ENCODE data around the gene HORMAD2.
"Not testable (repeated sequence)": the region's sequence is repeated elsewhere in the genome, so short reads cannot be mapped to it uniquely, and the experiment has no call there.

Gene HORMAD2

DNA sequence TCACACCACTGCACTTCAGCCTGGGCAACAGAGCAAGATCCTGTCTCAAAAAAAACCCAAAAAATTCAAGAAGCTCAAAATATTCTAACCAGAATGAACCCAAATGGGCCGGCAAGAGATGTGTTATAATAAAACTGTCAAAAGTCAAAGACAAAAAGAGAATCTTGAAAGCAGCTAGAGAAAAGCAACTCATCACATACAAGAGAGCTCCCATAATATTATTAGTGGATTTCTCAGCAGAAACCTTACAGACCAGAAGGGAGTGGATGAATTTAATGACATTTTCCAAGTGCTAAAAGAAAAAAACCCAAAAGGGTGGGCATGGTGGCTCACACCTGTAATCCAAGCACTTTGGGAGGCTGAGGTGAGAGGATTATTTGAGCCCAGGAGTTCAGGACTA is 22.9 kb upstream of the HORMAD2 start:
- H3K4me1 ChIP-seq (ENCODE audit: control insufficient read depth, insufficient read depth, low read length) = no peaks in the 10 kb centered on the region
- H3K36me3 ChIP-seq (ENCODE audit: control insufficient read depth, insufficient read depth, low read length) = no peaks in the 10 kb centered on the region

DNA sequence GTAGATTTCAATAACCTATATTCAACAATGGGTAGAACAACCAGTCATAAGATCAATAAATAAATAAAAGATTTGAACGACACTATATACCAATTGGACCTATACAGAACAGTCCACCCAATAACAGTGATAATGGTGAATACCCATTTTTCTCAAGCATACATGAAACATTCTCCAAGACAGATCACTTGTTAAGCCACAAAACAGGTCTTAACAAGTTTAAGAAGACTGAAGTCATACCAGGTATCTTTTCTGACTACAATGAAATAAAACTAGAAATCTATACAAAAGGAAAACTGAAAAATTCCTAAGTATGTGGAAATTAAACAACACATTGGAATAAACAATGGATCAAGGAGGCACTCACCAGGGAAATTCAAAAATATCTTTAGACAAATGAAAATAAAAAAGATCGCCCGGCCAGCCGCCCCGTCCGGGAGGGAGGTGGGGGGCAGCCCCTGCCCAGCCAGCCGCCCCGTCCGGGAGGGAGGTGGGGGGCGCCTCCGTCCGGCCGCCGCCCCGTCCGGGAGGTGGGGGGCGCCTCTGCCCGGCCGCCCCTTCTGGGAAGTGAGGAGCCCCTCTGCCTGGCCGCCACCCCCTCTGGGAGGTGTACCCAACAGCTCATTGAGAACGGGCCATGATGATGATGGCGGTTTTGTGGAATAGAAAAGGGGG is 20.8 kb upstream of the HORMAD2 start:
- not testable (repeated sequence) for H3K36me3 ChIP-seq (ENCODE audit: control insufficient read depth, insufficient read depth, low read length); H3K27me3 ChIP-seq (ENCODE audit: control insufficient read depth, insufficient read depth, low read length); H3K27ac ChIP-seq (ENCODE audit: low read depth, low read length); H3K4me3 ChIP-seq (ENCODE audit: low read depth, low read length); H3K4me1 ChIP-seq (ENCODE audit: control insufficient read depth, insufficient read depth, low read length); H3K9ac ChIP-seq (ENCODE audit: low read length)
- H3K9me3 ChIP-seq (ENCODE audit: control insufficient read depth, insufficient read depth, low read depth, low read length) = peaks cover 23% of the 10 kb centered on the region

More for the DNA sequence above, 22.9 kb upstream of the HORMAD2 start:
- Histone ChIP-seq H3K9me3 (ENCODE audit: control insufficient read depth, insufficient read depth, low read depth, low read length) (peaks cover 19% of the 10 kb centered on the region), H3K27me3 (ENCODE audit: control insufficient read depth, insufficient read depth, low read length) (no peaks in the 10 kb centered on the region), H3K27ac (ENCODE audit: low read depth, low read length) (no peak overlapping the region), H3K4me3 (ENCODE audit: low read depth, low read length) (no peak overlapping the region), H3K9ac (ENCODE audit: low read length) (no peak overlapping the region)

- H3K27me3 ChIP-seq (ENCODE audit: control insufficient read depth, insufficient read depth, low read length); H3K27ac ChIP-seq (ENCODE audit: low read depth, low read length); H3K4me1 ChIP-seq (ENCODE audit: control insufficient read depth, insufficient read depth, low read length); H3K4me3 ChIP-seq (ENCODE audit: low read depth, low read length); H3K9ac ChIP-seq (ENCODE audit: low read length); H3K36me3 ChIP-seq (ENCODE audit: control insufficient read depth, insufficient read depth, low read length): not testable (repeated sequence)
- H3K9me3 ChIP-seq (ENCODE audit: control insufficient read depth, insufficient read depth, low read depth, low read length) = peaks cover 31% of the 10 kb centered on the region
Measured at GRCh38 chr22:30061094-30061493, 19.2 kb upstream of the HORMAD2 start.

DNA sequence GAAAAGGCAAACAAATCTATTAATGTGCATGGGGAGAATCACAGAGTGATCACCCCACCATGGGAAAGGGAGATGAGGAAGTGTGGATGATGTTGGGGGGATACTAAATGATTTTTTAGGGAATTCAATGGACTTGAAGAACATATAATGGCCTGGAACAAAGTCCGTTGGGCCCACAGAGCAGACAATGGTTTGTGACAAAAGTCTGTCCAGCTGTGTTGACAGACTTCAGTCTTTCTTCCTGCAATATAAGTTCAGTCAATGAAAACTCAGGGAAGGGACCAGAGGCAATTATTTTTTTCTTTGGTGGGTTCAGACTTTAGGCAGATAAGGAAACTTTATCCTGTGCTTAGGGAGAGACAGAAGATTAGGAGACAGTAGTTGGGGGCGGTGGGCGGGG is 18.0 kb upstream of the HORMAD2 start:
- Histone ChIP-seq H3K9ac (ENCODE audit: low read length) (no peak overlapping the region), H3K4me1 (ENCODE audit: control insufficient read depth, insufficient read depth, low read length) (no peaks in the 10 kb centered on the region), H3K27me3 (ENCODE audit: control insufficient read depth, insufficient read depth, low read length) (no peaks in the 10 kb centered on the region), H3K27ac (ENCODE audit: low read depth, low read length) (no peak overlapping the region), H3K4me3 (ENCODE audit: low read depth, low read length) (no peak overlapping the region), H3K36me3 (ENCODE audit: control insufficient read depth, insufficient read depth, low read length) (no peaks in the 10 kb centered on the region), H3K9me3 (ENCODE audit: control insufficient read depth, insufficient read depth, low read depth, low read length) (peaks cover 27% of the 10 kb centered on the region)

DNA sequence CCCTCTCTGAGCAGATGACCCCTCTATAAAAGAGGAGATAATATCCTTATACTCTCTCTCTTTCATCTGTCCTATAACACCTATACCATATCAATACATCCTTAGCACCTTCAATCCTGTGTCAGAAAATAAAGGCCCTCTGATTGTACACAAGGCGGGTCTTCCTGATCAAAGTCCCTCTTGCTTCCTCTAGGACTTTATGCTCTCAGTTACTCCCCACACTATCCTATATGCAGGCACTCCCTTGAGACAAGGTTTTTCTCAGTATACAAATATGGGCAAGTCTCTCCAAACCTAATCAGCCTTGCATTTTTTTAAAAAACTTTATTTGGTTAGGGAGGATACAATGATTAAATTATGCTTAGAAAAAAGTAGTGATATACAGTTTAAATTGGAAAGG is 17.3 kb upstream of the HORMAD2 start:
- Histone ChIP-seq H3K27me3 (ENCODE audit: control insufficient read depth, insufficient read depth, low read length) (no peaks in the 10 kb centered on the region), H3K9me3 (ENCODE audit: control insufficient read depth, insufficient read depth, low read depth, low read length) (peaks cover 24% of the 10 kb centered on the region), H3K9ac (ENCODE audit: low read length) (no peak overlapping the region), H3K4me3 (ENCODE audit: low read depth, low read length) (no peak overlapping the region), H3K4me1 (ENCODE audit: control insufficient read depth, insufficient read depth, low read length) (no peaks in the 10 kb centered on the region), H3K27ac (ENCODE audit: low read depth, low read length) (no peak overlapping the region), H3K36me3 (ENCODE audit: control insufficient read depth, insufficient read depth, low read length) (no peaks in the 10 kb centered on the region)

- Histone ChIP-seq H3K9me3 (ENCODE audit: control insufficient read depth, insufficient read depth, low read depth, low read length) (peaks cover 18% of the 10 kb centered on the region), H3K9ac (ENCODE audit: low read length) (no peak overlapping the region), H3K27ac (ENCODE audit: low read depth, low read length) (no peak overlapping the region), H3K4me1 (ENCODE audit: control insufficient read depth, insufficient read depth, low read length) (no peaks in the 10 kb centered on the region), H3K27me3 (ENCODE audit: control insufficient read depth, insufficient read depth, low read length) (no peaks in the 10 kb centered on the region), H3K4me3 (ENCODE audit: low read depth, low read length) (no peak overlapping the region), H3K36me3 (ENCODE audit: control insufficient read depth, insufficient read depth, low read length) (no peaks in the 10 kb centered on the region)
Measured at GRCh38 chr22:30064172-30064571, 16.1 kb upstream of the HORMAD2 start.

DNA sequence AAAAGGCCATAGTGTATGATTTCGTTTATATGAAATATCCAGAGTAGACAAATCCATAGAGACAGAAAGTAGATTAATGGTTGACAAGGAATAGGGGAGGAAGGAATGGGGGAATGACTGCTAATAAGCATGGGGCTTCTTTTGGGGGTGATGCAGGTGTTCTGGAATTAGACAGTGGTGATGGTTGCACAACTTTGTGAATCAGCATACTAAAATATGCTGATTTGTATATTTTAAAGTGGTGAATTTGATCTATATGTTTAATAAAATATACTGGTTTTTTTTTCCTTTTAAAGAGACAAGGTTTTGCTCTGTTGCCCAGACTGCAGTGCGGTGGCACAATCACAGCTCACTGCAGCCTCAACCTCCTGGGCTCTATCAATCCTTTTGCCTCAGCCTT is 6.5 kb upstream of the HORMAD2 start:
- H3K27ac ChIP-seq (ENCODE audit: low read depth, low read length) = no peak overlapping the region
- 0 out of 2 replicates have a peak, but pooled peaks cover 2% of the 10 kb centered on the region for H3K9me3 ChIP-seq (ENCODE audit: control insufficient read depth, insufficient read depth, low read depth, low read length)
- H3K4me3 ChIP-seq (ENCODE audit: low read depth, low read length) = no peak overlapping the region
- no peaks in the 10 kb centered on the region for H3K36me3 ChIP-seq (ENCODE audit: control insufficient read depth, insufficient read depth, low read length)
- H3K4me1 ChIP-seq (ENCODE audit: control insufficient read depth, insufficient read depth, low read length) = peaks cover 3% of the 10 kb centered on the region; the same call in 1 of the 2 replicates
- no peaks in the 10 kb centered on the region for H3K27me3 ChIP-seq (ENCODE audit: control insufficient read depth, insufficient read depth, low read length)
- H3K9ac ChIP-seq (ENCODE audit: low read length) = no peak overlapping the region

DNA sequence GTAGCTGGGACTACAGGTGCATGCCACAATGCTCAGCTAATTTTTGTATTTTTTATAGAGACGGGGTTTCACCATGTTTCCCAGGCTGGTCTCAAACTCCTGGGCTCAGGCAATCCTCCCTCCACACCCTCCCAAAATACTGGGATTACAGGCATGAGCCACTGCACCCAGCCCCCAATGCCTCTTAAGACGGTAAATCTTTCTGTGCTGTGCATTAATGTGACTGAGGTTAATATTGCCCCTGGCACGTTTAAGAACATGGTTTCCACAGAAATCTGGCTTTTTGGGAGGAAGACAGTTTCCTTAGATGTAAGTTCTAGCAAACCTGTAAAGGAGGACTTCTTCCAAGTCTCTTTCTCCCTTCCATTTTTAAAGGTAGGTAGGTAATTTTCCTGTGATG is 6.1 kb upstream of the HORMAD2 start:
- 0 out of 2 replicates have a peak, but pooled peaks cover 2% of the 10 kb centered on the region for H3K9me3 ChIP-seq (ENCODE audit: control insufficient read depth, insufficient read depth, low read depth, low read length)
- no peak overlapping the region for H3K9ac ChIP-seq (ENCODE audit: low read length)
- no peak overlapping the region for H3K27ac ChIP-seq (ENCODE audit: low read depth, low read length)
- H3K27me3 ChIP-seq (ENCODE audit: control insufficient read depth, insufficient read depth, low read length) = no peaks in the 10 kb centered on the region
- no peaks in the 10 kb centered on the region for H3K36me3 ChIP-seq (ENCODE audit: control insufficient read depth, insufficient read depth, low read length)
- peaks cover 7% of the 10 kb centered on the region; the same call in 1 of the 2 replicates for H3K4me1 ChIP-seq (ENCODE audit: control insufficient read depth, insufficient read depth, low read length)
- H3K4me3 ChIP-seq (ENCODE audit: low read depth, low read length) = no peak overlapping the region

GRCh38 chr22:30074994-30075393 is 5.3 kb upstream of the HORMAD2 start:
- Histone ChIP-seq H3K9me3 (ENCODE audit: control insufficient read depth, insufficient read depth, low read depth, low read length) (0 out of 2 replicates have a peak, but pooled peaks cover 2% of the 10 kb centered on the region), H3K36me3 (ENCODE audit: control insufficient read depth, insufficient read depth, low read length) (no peaks in the 10 kb centered on the region), H3K4me1 (ENCODE audit: control insufficient read depth, insufficient read depth, low read length) (peaks cover 7% of the 10 kb centered on the region; the same call in 1 of the 2 replicates), H3K27me3 (ENCODE audit: control insufficient read depth, insufficient read depth, low read length) (no peaks in the 10 kb centered on the region), H3K4me3 (ENCODE audit: low read depth, low read length) (no peak overlapping the region), H3K9ac (ENCODE audit: low read length) (no peak overlapping the region), H3K27ac (ENCODE audit: low read depth, low read length) (no peak overlapping the region)

DNA sequence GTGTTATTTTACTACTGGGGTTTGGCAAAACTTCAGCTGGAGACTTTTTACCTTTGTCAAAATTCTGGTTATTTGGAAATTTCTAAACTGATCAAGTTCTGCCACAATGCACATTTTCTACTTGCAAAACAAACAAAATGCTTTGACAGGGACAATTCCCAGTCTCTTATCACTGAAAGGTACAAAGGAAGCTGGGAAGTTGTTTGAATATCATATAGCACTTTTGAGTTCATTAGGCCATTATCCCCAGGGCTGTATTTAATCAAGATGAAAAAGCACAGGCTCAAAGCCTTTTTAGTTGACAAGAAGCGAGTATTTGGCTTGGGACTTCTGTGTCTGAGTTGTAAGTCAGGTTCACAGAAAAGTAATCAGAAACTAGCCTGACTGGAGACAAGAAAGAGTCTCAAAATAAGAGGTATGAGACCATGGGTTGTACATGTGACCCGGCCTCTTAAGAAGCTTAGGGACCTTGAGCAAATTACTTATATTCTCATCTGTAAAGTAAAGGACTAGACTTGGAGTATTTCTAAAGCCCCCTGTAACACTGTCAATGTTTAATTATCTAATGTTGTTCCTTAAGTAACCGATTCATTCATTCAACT is 2.9 kb upstream of the HORMAD2 start:
- Histone ChIP-seq H3K36me3 (ENCODE audit: control insufficient read depth, insufficient read depth, low read length) (no peaks in the 10 kb centered on the region), H3K4me3 (ENCODE audit: low read depth, low read length) (no peak overlapping the region), H3K4me1 (ENCODE audit: control insufficient read depth, insufficient read depth, low read length) (peaks cover 12% of the 10 kb centered on the region; the same call in 1 of the 2 replicates), H3K27me3 (ENCODE audit: control insufficient read depth, insufficient read depth, low read length) (no peaks in the 10 kb centered on the region; the same call in 1 of the 2 replicates), H3K27ac (ENCODE audit: low read depth, low read length) (no peak overlapping the region), H3K9ac (ENCODE audit: low read length) (no peak overlapping the region), H3K9me3 (ENCODE audit: control insufficient read depth, insufficient read depth, low read depth, low read length) (no peaks in the 10 kb centered on the region)

All from HUES6 (cell line).